SIG-M5 (cell line): ENCODE measurements around the gene STARD6.
"Not testable (repeated sequence)": the region's sequence is repeated elsewhere in the genome, so short reads cannot be mapped to it uniquely, and the experiment has no call there.

Source experiments
- DNase-seq: peaks from one replicate; lab custom pipeline; 2025; lab: John Stamatoyannopoulos, UW

Gene STARD6

DNA sequence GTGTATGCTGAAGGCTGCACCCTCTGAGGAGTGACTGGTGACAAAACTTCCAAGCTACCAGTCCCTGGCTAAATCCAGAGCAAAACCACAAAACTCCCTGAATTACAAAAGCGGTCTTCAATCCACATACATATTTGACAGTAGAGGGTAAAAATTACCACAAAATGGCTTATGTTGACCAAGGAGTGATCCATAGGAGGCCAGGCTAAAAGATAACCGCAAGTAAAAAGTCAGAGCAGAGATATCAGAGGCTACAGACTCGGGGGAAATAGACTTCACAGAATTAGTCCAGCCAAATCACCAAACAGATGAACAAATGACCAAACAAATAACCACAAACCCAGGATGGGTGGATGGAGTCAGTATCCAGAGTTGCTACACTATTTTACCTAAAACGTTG lies 19.4 kb downstream of the STARD6 start:
- DNase-seq, result no peak

- DNase-seq, result no peak
Measured at GRCh38 chr18:54335638-54336173, 22.0 kb downstream of the STARD6 start.

DNA sequence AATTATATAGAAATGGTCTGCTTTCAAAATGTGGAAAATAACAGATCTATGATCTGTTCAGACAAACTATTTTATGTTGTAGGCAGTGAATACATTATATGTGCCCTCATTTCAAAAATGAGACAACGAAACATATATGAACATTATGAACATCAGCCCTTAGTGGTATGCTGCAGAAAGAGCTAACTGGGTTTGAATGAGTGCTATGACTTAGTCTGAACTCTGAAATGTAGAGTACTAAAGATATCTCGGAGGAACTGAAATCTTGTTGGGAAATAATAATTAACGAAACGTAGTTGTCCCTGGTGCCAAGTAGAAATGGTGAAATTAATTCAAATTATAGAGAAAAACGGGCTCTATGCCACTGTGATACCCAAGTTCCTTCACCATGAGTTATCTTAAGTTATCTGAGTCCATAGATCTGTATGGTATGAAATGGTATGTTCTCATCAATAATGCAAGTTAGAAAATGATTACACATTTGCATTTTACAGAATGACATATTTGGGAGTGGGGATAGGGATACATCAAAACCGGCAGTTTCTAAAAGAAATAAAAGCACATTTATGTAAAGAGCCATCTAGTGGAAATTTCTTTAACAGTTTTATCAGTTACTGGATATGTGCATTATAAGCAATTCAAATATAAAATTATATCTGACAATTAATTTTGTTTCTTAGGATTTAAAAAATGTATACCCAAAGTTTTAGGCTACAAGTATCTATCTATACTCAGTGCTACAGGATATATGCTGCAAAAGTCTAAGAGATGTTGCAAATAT lies 26.7 kb downstream of the STARD6 start:
- DNase-seq, result no peak

DNA sequence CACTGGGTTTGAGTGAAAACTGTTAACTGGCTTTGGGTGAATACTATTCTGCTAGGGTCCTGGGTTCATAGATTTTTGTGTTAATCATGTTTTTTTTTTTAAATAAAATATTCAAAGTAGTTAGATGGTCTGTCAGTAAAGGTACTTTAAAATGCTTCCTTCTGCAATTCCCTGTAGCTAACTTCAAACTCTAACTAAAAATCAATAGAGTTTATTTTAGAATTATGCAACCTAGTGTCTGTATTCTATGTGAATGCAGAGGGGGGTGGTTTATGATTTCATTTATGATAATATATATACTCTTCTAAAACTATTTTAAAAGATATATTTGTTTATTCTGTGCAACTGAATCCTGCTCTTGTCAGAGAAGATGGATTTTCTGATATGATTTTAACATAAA lies 27.9 kb downstream of the STARD6 start:
- DNase-seq, result no peak

DNA sequence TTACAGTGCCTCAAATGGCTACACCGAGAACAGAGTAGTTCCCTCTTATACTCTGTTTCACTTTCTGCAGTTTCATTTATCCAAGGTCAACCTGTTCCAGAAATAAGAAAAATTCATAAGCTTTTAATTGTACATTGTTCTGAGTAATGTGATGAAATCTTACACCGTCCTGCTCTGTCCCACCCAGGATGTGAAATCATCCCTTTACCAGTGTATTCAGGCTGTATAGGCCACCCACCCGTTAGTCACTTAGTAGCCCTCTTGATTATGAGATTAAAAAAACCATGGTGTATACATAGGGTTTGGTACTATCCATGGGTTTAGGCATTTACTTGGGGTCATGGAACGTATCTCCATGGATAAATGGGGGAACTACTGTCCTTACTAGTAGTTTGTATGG lies 29.8 kb downstream of the STARD6 start:
- DNase-seq, result no peak

DNA sequence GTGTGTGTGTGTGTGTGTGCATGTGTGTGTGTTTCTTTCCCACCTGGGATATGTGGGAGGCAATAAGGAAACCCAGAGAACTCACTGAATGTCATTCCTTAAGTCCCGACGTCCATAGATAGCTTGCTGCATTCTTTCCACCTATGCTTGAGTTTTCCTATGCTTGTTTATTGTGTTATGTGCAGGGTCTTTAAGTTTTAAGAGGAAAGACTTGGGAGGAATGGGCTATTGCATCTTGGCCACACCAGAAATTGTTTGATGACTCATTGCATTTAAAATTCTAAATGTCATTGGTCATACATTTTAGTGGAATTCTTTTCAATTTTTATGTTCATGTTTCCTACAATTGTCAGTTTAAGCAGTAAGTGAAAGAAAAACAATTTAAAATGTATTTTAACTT lies 33.7 kb downstream of the STARD6 start:
- no peak for DNase-seq

DNA sequence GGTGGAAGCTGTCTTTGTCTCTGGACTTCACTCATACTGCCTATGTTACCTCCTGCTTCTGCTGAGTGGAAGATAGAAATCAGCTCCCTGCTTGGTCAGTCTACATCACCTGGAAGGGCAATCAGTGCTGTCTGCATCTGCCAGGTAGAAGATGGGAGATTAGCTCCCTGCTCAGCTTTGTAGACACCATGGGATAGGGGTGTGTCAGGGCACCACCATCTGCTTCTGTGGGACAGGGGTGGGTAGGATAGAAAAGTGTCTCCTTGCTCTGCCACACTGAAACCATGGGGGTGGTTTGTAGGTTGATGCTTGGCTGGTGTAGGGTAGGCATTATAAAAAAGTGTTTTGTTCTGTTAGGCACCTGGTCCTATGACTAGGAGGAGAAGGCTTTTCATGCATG lies 34.1 kb downstream of the STARD6 start:
- DNase-seq, result no peak

DNA sequence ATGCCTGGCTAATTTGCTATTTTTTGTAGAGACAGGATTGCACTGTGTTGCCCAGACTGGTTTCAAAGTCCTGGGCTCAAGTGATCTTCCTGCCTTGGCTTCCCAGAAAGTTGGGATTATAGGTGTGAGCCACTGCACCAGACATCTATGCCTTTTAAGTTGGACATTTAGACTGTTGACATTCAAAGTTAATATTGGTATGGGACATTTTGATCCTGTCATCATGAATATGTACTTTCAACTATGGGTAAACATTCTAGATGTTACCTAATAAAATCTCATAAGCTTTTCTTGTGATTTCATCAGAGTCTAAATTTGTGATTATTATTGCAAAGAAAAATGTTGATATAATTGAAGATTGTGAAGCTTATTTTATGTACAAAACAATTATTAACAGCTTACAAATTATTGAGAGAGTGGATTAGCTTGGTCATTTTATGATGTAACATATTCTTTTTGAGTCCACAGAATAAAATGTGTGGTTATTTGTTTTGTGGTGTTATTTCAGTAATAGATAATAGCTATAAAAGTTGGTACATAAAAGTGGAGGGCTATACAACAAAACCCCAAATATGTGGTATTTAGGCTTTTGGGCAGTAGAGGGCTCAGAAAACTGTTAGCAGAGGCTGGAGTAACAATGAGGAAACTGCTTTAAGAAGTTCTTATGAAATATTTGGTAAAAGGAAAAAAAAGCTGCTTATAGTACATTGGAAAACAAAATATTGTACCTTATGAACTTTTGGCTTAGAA lies 41.4 kb downstream of the STARD6 start:
- no peak for DNase-seq

GRCh38 chr18:54309564-54309963 lies 48.1 kb downstream of the STARD6 start:
- DNase-seq, result not testable (repeated sequence)

DNA sequence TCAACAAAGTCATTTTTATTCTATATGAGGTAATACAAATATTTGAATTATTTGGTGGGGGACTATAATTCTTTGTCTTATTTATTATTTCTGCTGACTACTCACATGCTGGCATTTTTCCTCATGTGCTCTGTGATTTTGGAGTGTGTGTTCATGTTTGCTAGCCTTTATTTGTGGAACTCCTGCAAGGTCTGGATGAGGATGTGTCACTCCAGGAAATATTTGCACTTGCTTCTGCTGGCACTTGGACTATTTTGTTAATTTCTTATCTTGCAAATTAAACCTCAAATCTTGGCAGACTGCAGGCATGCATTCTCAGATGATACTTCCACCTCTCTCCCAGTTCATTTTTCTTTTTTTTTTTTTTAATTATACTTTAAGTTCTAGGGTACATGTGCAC lies 54.2 kb downstream of the STARD6 start:
- no peak for DNase-seq

GRCh38 chr18:54298991-54299390 lies 58.7 kb downstream of the STARD6 start:
- not testable (repeated sequence) for DNase-seq

GRCh38 chr18:54296062-54296461 lies 61.6 kb downstream of the STARD6 start:
- no peak for DNase-seq

DNA sequence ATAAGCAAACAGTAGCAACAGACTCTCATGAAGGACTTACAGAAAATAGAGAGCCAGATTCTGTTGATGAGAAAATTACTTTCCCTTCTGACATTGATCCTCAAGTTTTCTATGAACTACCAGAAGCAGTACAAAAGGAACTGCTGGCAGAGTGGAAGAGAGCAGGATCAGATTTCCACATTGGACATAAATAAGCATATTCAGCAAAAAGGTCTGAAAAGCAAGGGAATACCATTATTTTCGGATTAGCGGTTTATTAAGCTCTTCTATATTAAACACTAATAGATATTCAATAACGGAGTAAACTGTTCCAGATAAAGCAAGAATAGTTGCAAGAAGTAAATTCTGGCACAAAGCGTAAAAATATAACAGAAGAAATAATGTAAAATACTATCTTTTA lies 63.4 kb downstream of the STARD6 start:
- no peak for DNase-seq

GRCh38 chr18:54284981-54285785 lies 72.5 kb downstream of the STARD6 start:
- DNase-seq, result no peak

GRCh38 chr18:54284535-54284934 lies 73.1 kb downstream of the STARD6 start:
- DNase-seq, result no peak

DNA sequence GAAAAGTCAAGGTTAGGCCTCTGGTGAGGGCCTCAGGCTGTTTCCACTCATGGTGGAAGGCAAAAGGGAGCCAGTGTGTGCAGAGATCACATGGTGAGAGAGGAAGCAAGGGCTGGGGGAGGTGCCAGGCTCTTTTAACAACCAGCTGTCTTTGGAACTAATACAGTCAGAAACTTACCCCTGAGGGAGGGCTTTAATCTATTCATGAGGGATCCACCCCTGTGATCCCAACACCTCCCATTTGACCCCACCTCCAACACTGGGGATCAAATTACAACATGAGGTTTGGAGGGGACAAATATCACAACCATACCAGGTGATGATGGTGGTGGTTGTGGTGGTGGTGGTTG lies 77.5 kb downstream of the STARD6 start:
- no peak for DNase-seq

GRCh38 chr18:54279477-54280219 lies 78.0 kb downstream of the STARD6 start:
- no peak for DNase-seq

DNA sequence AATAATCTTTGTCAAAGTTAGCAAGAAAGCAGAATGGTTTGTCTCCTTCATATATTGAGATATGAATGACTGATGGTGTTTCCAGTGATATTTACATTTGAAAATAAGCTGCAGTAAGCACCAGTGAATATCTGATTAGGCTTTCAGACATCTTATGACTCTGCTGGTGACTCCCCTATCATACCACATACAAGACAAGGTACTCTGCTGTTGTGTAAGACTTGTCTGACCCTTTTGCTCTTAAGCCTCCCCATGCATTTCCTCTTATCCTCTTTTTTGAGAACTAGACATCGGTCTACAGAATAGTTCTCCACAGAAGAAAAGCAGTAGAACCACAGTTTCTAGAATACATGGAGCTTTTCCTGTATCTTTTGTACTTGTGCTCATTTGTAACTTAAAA lies 79.0 kb downstream of the STARD6 start:
- DNase-seq, result no peak

DNA sequence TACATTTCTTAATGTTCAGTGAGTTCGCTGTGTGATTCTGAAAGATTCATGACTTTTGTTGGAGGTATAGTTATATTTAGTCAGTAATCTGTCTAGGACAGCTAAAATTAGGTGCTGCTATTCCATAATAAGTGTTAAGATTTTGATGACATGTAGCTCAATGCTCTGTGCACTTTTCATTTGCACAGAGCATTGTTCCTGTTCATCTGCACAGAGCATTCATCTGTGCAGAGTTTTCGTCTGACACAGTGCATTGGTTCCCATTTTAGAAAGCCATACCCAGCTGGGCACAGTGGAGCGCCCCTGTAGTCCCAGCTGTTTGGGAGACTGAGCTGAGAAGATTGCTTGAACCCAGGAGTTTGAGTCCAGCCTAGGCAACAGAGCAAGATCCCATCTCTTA lies 79.8 kb downstream of the STARD6 start:
- DNase-seq, result no peak
